HEK293 (cell line): ENCODE data around the gene AATK.

Experiments
- CTCF ChIA-PET: fragments of 350-600 bp; formaldehyde crosslinking; extraction: SDS; loops from one replicate; lab custom pipeline; 2021; ENCODE audit warnings: antibody characterized with exemption; lab: Yijun Ruan, JAX
- POLR2A ChIA-PET: fragments of 300-600 bp; formaldehyde crosslinking; extraction: SDS; loops from one replicate; lab custom pipeline; 2020; ENCODE audit warnings: antibody characterized with exemption, inconsistent platforms; lab: Yijun Ruan, JAX
- H3K27ac ChIP-seq: fragments of 200-500 bp; sonication (Bioruptor generic); 2 replicates; pipeline ENCODE4 v1.5.1; 2014; ENCODE audit warnings: low read depth, low read length, control low read depth, inconsistent platforms; ENCODE audit errors: extremely low read depth
- H3K36me3 ChIP-seq, 2 experiments: fragments of 200-500 bp in 1 of 2; sonication (Bioruptor generic) in 1 of 2; 1 replicate in 1 of 2; 2 replicates in 1 of 2; pipeline ENCODE4 v1.5.1; 2014 to 2017; ENCODE audit warnings: inconsistent platforms in 2 of 2, low read length in 2 of 2; ENCODE audit not compliant: control insufficient read depth in 2 of 2, insufficient read depth in 1 of 2
- H3K4me1 ChIP-seq: fragments of 200-500 bp; sonication (Bioruptor generic); 2 replicates; pipeline ENCODE4 v1.5.1; 2014; ENCODE audit warnings: mild to moderate bottlenecking, low read length, inconsistent platforms; ENCODE audit not compliant: control insufficient read depth, insufficient read depth
- H3K4me3 ChIP-seq: 2 replicates; pipeline ENCODE4 v1.5.1; 2011; ENCODE audit warnings: low read depth, mild to moderate bottlenecking, control low read depth, low read length, moderate library complexity
- H3K9me3 ChIP-seq: fragments of 200-500 bp; sonication (Bioruptor generic); 2 replicates; pipeline ENCODE4 v1.5.1; 2014; ENCODE audit warnings: low read depth, low read length, inconsistent platforms; ENCODE audit not compliant: control insufficient read depth, insufficient read depth
- AEBP2 ChIP-seq: fragments of 450-650 bp; formaldehyde crosslinking; IDR thresholded peaks from 2 replicates; pipeline ENCODE4 v1.5.1; 2016; ENCODE audit warnings: missing biosample characterization, missing genetic modification characterization, borderline replicate concordance
- EGR2 ChIP-seq: fragments of 450-650 bp; formaldehyde crosslinking; IDR thresholded peaks from 2 replicates; pipeline ENCODE4 v1.5.1; 2016; ENCODE audit warnings: low read depth, missing biosample characterization, missing genetic modification characterization
- GLIS2 ChIP-seq: fragments of 450-650 bp; formaldehyde crosslinking; IDR thresholded peaks from 2 replicates; pipeline ENCODE4 v1.5.1; 2016; ENCODE audit warnings: missing biosample characterization, missing genetic modification characterization
- IKZF3 ChIP-seq: fragments of 450-650 bp; IDR thresholded peaks from 2 replicates; pipeline ENCODE4 v1.5.0; 2018; ENCODE audit warnings: missing biosample characterization, mild to moderate bottlenecking, missing genetic modification characterization, moderate library complexity
- OVOL3 ChIP-seq: fragments of 450-650 bp; formaldehyde crosslinking; IDR thresholded peaks from 2 replicates; pipeline ENCODE4 v1.5.1; 2016; ENCODE audit warnings: missing biosample characterization, missing genetic modification characterization
- ZBTB48 ChIP-seq: fragments of 450-650 bp; formaldehyde crosslinking; IDR thresholded peaks from 2 replicates; pipeline ENCODE4 v1.5.1; 2016; ENCODE audit warnings: missing biosample characterization, missing genetic modification characterization
- ZFHX2 ChIP-seq: fragments of 450-650 bp; formaldehyde crosslinking; conservative IDR thresholded peaks from 2 replicates; pipeline ENCODE4 v1.5.1; 2016; ENCODE audit warnings: missing biosample characterization, missing genetic modification characterization
- ZNF175 ChIP-seq: fragments of 450-650 bp; formaldehyde crosslinking; IDR thresholded peaks from 2 replicates; pipeline ENCODE4 v1.5.1; 2016; ENCODE audit warnings: missing biosample characterization, missing genetic modification characterization
- ZNF248 ChIP-seq: fragments of 450-650 bp; formaldehyde crosslinking; IDR thresholded peaks from 2 replicates; pipeline ENCODE4 v1.5.1; 2017; ENCODE audit warnings: missing biosample characterization, missing genetic modification characterization
- ZNF292 ChIP-seq: fragments of 450-650 bp; formaldehyde crosslinking; IDR thresholded peaks from 2 replicates; pipeline ENCODE4 v1.5.1; 2016; ENCODE audit warnings: low read depth, missing biosample characterization, missing genetic modification characterization, borderline replicate concordance
- ZNF311 ChIP-seq: fragments of 450-650 bp; formaldehyde crosslinking; IDR thresholded peaks from 2 replicates; pipeline ENCODE4 v1.5.1; 2017; ENCODE audit warnings: missing biosample characterization, missing genetic modification characterization, borderline replicate concordance
- ZNF341 ChIP-seq: fragments of 450-650 bp; formaldehyde crosslinking; IDR thresholded peaks from 2 replicates; pipeline ENCODE4; 2016; ENCODE audit warnings: low read depth, missing biosample characterization, missing genetic modification characterization
- ZNF354C ChIP-seq: fragments of 450-650 bp; formaldehyde crosslinking; IDR thresholded peaks from 2 replicates; pipeline ENCODE4 v1.5.1; 2016; ENCODE audit warnings: missing biosample characterization, missing genetic modification characterization, low read depth, borderline replicate concordance
- ZNF391 ChIP-seq: fragments of 450-650 bp; formaldehyde crosslinking; IDR thresholded peaks from 2 replicates; pipeline ENCODE4 v1.5.1; 2016; ENCODE audit warnings: low read depth, missing biosample characterization, missing genetic modification characterization, borderline replicate concordance
- ZNF426 ChIP-seq: fragments of 450-650 bp; formaldehyde crosslinking; IDR thresholded peaks from 2 replicates; pipeline ENCODE4 v1.5.1; 2017; ENCODE audit warnings: missing biosample characterization, missing genetic modification characterization, mild to moderate bottlenecking, inconsistent platforms, moderate library complexity
- ZNF521 ChIP-seq: fragments of 450-650 bp; formaldehyde crosslinking; IDR thresholded peaks from 2 replicates; pipeline ENCODE4 v1.5.1; 2017; ENCODE audit warnings: missing biosample characterization, mild to moderate bottlenecking, missing genetic modification characterization
- ZNF621 ChIP-seq: fragments of 450-650 bp; formaldehyde crosslinking; IDR thresholded peaks from 2 replicates; pipeline ENCODE4 v1.5.1; 2017; ENCODE audit warnings: missing biosample characterization, missing genetic modification characterization
- ZNF654 ChIP-seq: fragments of 450-650 bp; formaldehyde crosslinking; IDR thresholded peaks from 2 replicates; pipeline ENCODE4 v1.5.1; 2016; ENCODE audit warnings: low read depth, missing biosample characterization, missing genetic modification characterization
- ZNF677 ChIP-seq: fragments of 450-650 bp; IDR thresholded peaks from 2 replicates; pipeline ENCODE4 v1.5.0; 2018; ENCODE audit warnings: missing biosample characterization, mild to moderate bottlenecking, missing genetic modification characterization, moderate library complexity
- ZNF791 ChIP-seq: fragments of 450-650 bp; formaldehyde crosslinking; IDR thresholded peaks from 2 replicates; pipeline ENCODE4 v1.5.1; 2016; ENCODE audit warnings: missing biosample characterization, missing genetic modification characterization
- ZNF792 ChIP-seq: fragments of 450-650 bp; formaldehyde crosslinking; IDR thresholded peaks from 2 replicates; pipeline ENCODE4 v1.5.1; 2016; ENCODE audit warnings: missing biosample characterization, missing genetic modification characterization
- ZNF830 ChIP-seq: fragments of 450-650 bp; IDR thresholded peaks from 2 replicates; pipeline ENCODE4 v1.5.0; 2018; ENCODE audit warnings: missing biosample characterization, missing genetic modification characterization, low read depth, mild to moderate bottlenecking, moderate library complexity
- ZSCAN23 ChIP-seq: fragments of 450-650 bp; formaldehyde crosslinking; IDR thresholded peaks from 2 replicates; pipeline ENCODE4 v1.5.1; 2016; ENCODE audit warnings: missing biosample characterization, missing genetic modification characterization
- ZSCAN30 ChIP-seq: fragments of 450-650 bp; IDR thresholded peaks from 2 replicates; pipeline ENCODE4 v1.5.1; 2018; ENCODE audit warnings: missing biosample characterization, mild to moderate bottlenecking, missing genetic modification characterization, moderate library complexity
- TF ChIP-seq, protein P1 (sequence below): fragments of 450-650 bp; formaldehyde crosslinking; IDR thresholded peaks from 2 replicates; pipeline ENCODE4 v1.5.1; 2016; ENCODE audit warnings: missing biosample characterization, missing genetic modification characterization
- TF ChIP-seq, protein P2 (sequence below): fragments of 450-650 bp; formaldehyde crosslinking; IDR thresholded peaks from 2 replicates; pipeline ENCODE4 v1.5.1; 2017; ENCODE audit warnings: missing biosample characterization, missing genetic modification characterization

AATK gene

DNA sequence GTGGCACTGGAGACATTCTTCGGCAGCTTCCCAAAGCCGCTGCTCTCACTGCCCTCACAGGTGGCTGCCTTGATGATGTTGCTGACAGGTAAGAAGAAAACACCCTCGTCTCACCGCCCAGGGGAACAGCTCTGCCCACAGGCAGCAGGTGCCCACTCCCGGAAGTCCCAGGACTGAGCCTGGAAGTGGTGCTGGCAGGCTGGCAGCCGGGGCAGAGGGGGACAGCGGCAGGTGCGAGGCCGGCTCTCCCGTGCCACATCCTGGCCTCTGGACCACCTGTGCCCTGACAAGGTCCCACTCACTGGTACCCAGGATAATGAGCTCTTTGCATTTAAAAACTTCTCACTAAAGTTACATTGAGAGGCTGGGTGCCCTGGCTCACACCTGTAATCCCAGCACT, 36.3 kb upstream of the AATK start:
- H3K36me3 ChIP-seq: peaks cover 9 to 69% of the 10 kb centered on the region in 2 experiments; a peak in 2 of 3 replicates
- TF ChIP-seq ZNF621 (tag by site-specific recombination) (no peak), ZBTB48 (tag by site-specific recombination) (no peak), ZNF311 (tag by site-specific recombination) (no peak), IKZF3 (no peak), ZNF341 (tag by site-specific recombination) (no peak)
- TF ChIP-seq, protein P1, sequence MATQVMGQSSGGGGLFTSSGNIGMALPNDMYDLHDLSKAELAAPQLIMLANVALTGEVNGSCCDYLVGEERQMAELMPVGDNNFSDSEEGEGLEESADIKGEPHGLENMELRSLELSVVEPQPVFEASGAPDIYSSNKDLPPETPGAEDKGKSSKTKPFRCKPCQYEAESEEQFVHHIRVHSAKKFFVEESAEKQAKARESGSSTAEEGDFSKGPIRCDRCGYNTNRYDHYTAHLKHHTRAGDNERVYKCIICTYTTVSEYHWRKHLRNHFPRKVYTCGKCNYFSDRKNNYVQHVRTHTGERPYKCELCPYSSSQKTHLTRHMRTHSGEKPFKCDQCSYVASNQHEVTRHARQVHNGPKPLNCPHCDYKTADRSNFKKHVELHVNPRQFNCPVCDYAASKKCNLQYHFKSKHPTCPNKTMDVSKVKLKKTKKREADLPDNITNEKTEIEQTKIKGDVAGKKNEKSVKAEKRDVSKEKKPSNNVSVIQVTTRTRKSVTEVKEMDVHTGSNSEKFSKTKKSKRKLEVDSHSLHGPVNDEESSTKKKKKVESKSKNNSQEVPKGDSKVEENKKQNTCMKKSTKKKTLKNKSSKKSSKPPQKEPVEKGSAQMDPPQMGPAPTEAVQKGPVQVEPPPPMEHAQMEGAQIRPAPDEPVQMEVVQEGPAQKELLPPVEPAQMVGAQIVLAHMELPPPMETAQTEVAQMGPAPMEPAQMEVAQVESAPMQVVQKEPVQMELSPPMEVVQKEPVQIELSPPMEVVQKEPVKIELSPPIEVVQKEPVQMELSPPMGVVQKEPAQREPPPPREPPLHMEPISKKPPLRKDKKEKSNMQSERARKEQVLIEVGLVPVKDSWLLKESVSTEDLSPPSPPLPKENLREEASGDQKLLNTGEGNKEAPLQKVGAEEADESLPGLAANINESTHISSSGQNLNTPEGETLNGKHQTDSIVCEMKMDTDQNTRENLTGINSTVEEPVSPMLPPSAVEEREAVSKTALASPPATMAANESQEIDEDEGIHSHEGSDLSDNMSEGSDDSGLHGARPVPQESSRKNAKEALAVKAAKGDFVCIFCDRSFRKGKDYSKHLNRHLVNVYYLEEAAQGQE (tag by site-specific recombination): no peak
- H3K27ac ChIP-seq: no peak overlapping the region
- ChIA-PET CTCF (no interaction called here), POLR2A (interaction anchor here (1.0 kb wide), 1 partner anchor 12 kb away, joined by 3 read pairs; no protein-coding TSS in a partner anchor)
- no peak overlapping the region for H3K4me3 ChIP-seq
- H3K4me1 ChIP-seq: no peaks in the 10 kb centered on the region
- no peaks in the 10 kb centered on the region for H3K9me3 ChIP-seq

DNA sequence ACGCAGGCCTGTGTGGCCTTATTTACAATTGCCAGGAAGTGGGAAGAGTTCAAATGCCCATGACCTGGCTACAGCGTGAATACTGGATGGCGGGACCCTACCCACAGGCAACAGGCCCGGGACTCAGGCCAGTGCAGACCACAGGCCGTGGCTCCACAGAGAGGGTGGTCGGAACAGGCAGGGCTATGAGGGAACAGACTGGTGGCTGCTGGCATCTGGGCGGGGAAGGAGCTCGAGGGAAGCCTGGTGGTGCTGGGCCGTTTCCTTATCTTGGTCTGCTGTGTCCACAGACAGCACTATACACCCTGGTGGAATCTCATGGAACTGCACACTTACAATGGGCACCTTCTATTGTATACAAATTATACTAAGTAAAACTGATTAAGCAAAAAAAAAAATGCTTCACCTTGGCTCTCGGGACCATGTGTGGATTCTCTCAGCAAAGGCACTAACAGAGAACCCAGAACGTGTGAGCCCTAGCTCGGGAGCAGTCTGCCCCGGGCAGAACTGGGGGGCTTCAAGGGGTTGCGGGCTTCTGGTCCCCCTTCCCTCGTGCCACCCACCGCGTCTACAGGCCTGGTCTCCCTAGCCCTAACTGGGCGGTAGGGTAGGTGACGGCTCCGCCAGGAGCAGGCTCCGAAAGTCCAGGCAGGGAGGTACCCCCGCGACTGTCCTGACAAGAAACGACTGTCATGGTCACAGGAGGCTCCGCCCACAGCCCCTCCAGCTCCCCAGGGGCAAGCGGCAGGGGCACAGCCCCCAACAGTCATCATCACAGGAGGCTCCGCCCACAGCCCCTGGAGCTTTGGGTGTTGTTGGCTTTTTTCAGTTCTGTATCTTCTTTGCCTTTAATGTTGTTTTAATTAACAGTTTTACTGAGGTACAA, 34.9 kb upstream of the AATK start:
- H3K9me3 ChIP-seq: no peaks in the 10 kb centered on the region
- POLR2A ChIA-PET: interaction anchor here (0.7 to 1.3 kb wide), 3 partner anchors 22 to 379 kb away, joined by 3 read pairs; partner anchors contain the start of gene CEP131
- H3K4me1 ChIP-seq: no peaks in the 10 kb centered on the region
- no peak overlapping the region for H3K4me3 ChIP-seq
- 0 out of 2 replicates have a peak overlapping the region, but pooled peaks have one; percentile 14 for H3K27ac ChIP-seq
- H3K36me3 ChIP-seq: peaks cover 8 to 74% of the 10 kb centered on the region in 2 experiments; a peak in 2 of 3 replicates
- CTCF ChIA-PET: interaction anchor here (0.5 to 2.1 kb wide), 22 partner anchors 10 to 778 kb away, joined by 3 to 12 read pairs (median 4); partner anchors contain the start of genes NDUFAF8, PVALEF and TEPSIN
- TF ChIP-seq OVOL3 (tag by site-specific recombination) (no peak), GLIS2 (peak; percentile 37; the same call in 1 of the 2 replicates), ZNF248 (tag by site-specific recombination) (no peak), ZNF791 (tag by site-specific recombination) (no peak), ZNF354C (tag by site-specific recombination) (no peak), ZNF292 (tag by site-specific recombination) (no peak), EGR2 (tag by site-specific recombination) (no peak), ZNF621 (tag by site-specific recombination) (no peak), ZNF677 (tag by site-specific recombination) (no peak), ZSCAN30 (tag by site-specific recombination) (peak; percentile 66), ZNF426 (tag by site-specific recombination) (no peak), ZNF830 (tag by site-specific recombination) (no peak), ZNF175 (no peak), AEBP2 (tag by site-specific recombination) (no peak), ZFHX2 (tag by site-specific recombination) (no peak), ZSCAN23 (tag by site-specific recombination) (no peak), ZNF792 (tag by site-specific recombination) (no peak), ZNF654 (tag by site-specific recombination) (no peak), ZNF521 (tag by site-specific recombination) (no peak), ZNF391 (tag by site-specific recombination) (no peak)
- TF ChIP-seq, protein P2, sequence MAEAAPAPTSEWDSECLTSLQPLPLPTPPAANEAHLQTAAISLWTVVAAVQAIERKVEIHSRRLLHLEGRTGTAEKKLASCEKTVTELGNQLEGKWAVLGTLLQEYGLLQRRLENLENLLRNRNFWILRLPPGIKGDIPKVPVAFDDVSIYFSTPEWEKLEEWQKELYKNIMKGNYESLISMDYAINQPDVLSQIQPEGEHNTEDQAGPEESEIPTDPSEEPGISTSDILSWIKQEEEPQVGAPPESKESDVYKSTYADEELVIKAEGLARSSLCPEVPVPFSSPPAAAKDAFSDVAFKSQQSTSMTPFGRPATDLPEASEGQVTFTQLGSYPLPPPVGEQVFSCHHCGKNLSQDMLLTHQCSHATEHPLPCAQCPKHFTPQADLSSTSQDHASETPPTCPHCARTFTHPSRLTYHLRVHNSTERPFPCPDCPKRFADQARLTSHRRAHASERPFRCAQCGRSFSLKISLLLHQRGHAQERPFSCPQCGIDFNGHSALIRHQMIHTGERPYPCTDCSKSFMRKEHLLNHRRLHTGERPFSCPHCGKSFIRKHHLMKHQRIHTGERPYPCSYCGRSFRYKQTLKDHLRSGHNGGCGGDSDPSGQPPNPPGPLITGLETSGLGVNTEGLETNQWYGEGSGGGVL (tag by site-specific recombination): no peak
